HepG2 (cell line): ENCODE measurements around the gene OARD1. TPM values are rescaled to one million over a fixed set of nuclear protein-coding genes. Genes with fewer than 3 reads are reported as not detected.

Experiments
- ESRRA ChIP-seq: sonication (generic); formaldehyde crosslinking; IDR thresholded peaks from 2 replicates; pipeline ENCODE4 v1.5.1; 2020; ENCODE audit warnings: mild to moderate bottlenecking, low read depth, missing genetic modification reagents
- FLYWCH1 ChIP-seq: sonication (generic); formaldehyde crosslinking; IDR thresholded peaks from 2 replicates; pipeline ENCODE4 v1.8.1; 2023; ENCODE audit warnings: mild to moderate bottlenecking, missing genetic modification reagents
- FOXO1 ChIP-seq: sonication (generic); formaldehyde crosslinking; IDR thresholded peaks from 2 replicates; pipeline ENCODE4 v1.4.0; 2020; ENCODE audit warnings: missing genetic modification reagents
- GATA4 ChIP-seq: sonication (generic); IDR thresholded peaks from 2 replicates; pipeline ENCODE4 v1.6.1; 2016; ENCODE audit warnings: antibody characterized with exemption, low read depth, borderline replicate concordance
- HIVEP1 ChIP-seq: sonication (generic); formaldehyde crosslinking; IDR thresholded peaks from 2 replicates; pipeline ENCODE4 v1.4.0; 2020; ENCODE audit warnings: mild to moderate bottlenecking, missing genetic modification reagents
- HMG20A ChIP-seq: IDR thresholded peaks from 2 replicates; pipeline ENCODE4 v1.6.1; 2016; ENCODE audit warnings: borderline replicate concordance
- HOXA9 ChIP-seq: sonication (generic); formaldehyde crosslinking; IDR thresholded peaks from 2 replicates; pipeline ENCODE4 v1.8.1; 2022; ENCODE audit warnings: missing genetic modification reagents, mild to moderate bottlenecking, moderate library complexity, borderline replicate concordance
- SAP130 ChIP-seq: IDR thresholded peaks from 2 replicates; pipeline ENCODE4 v1.6.1; 2016; ENCODE audit warnings: low read depth
- SRSF4 ChIP-seq: fragments of 200-400 bp; formaldehyde crosslinking; IDR thresholded peaks from one replicate; pipeline ENCODE4 v1.6.1; 2018; ENCODE audit warnings: mild to moderate bottlenecking, low read depth, low read length, moderate library complexity; ENCODE audit not compliant: poor library complexity, severe bottlenecking
- ZNF326 ChIP-seq: sonication (generic); formaldehyde crosslinking; IDR thresholded peaks from 2 replicates; pipeline ENCODE4 v1.4.0; 2020; ENCODE audit warnings: missing genetic modification reagents, borderline replicate concordance
- ZNF34 ChIP-seq: sonication (generic); formaldehyde crosslinking; IDR thresholded peaks from 2 replicates; pipeline ENCODE4 v1.4.0; 2020; ENCODE audit warnings: mild to moderate bottlenecking, missing genetic modification reagents, borderline replicate concordance
- ZNF570 ChIP-seq: sonication (generic); formaldehyde crosslinking; IDR thresholded peaks from 2 replicates; pipeline ENCODE4 v1.4.0; 2020; ENCODE audit warnings: mild to moderate bottlenecking, missing genetic modification reagents, borderline replicate concordance
- ZNF607 ChIP-seq: sonication (generic); formaldehyde crosslinking; IDR thresholded peaks from 2 replicates; pipeline ENCODE4 v1.5.1; 2020; ENCODE audit warnings: missing genetic modification reagents, mild to moderate bottlenecking, borderline replicate concordance
- ZNF629 ChIP-seq: sonication (generic); formaldehyde crosslinking; conservative IDR thresholded peaks from 2 replicates; pipeline ENCODE4 v1.5.0; 2020; ENCODE audit warnings: missing genetic modification reagents
- polyA plus RNA-seq, 8 experiments: library from polyadenylated mRNA; depleted of rRNA in 3 of 8; stranded (reverse) in 7 of 8; unstranded in 1 of 8; fragments of >200 nt; fragmentation: Illumina TruSeq in 4 of 8; extraction: Trizol in 4 of 8; gene quantifications; 2 replicates each; pipeline versions ENCODE4 v1.2.1 to v1.2.3, GENCODE V29; 2011 to 2016; ENCODE audit warnings: low read depth in 4 of 8, missing spikeins in 1 of 8, mixed read lengths in 1 of 8; ENCODE audit not compliant: insufficient read depth in 1 of 8
- total RNA-seq, 5 experiments: library from RNA; depleted of rRNA; stranded (reverse); fragments of >200 nt; fragmentation: Illumina TruSeq; extraction: Trizol; gene quantifications; 2 replicates each; pipeline ENCODE4 v1.2.3, GENCODE V29; 2016; ENCODE audit warnings: low read depth in 1 of 5
- TF ChIP-seq, protein P1 (sequence below): sonication (generic); formaldehyde crosslinking; IDR thresholded peaks from 2 replicates; pipeline ENCODE4 v1.4.0; 2020; ENCODE audit warnings: mild to moderate bottlenecking, missing genetic modification reagents
- TF ChIP-seq, protein P2 (sequence below): sonication (generic); formaldehyde crosslinking; IDR thresholded peaks from 2 replicates; pipeline ENCODE4 v1.4.0; 2020; ENCODE audit warnings: missing genetic modification reagents, borderline replicate concordance
- TF ChIP-seq, protein P3 (sequence below): sonication (generic); formaldehyde crosslinking; conservative IDR thresholded peaks from 2 replicates; pipeline ENCODE4 v1.8.0; 2022; ENCODE audit warnings: low read depth, missing genetic modification reagents
- TF ChIP-seq, protein P4 (sequence below): IDR thresholded peaks from 2 replicates; pipeline ENCODE4 v1.6.1; 2016; ENCODE audit warnings: missing genetic modification reagents, missing compliant biosample characterization
- TF ChIP-seq, protein P5 (sequence below): sonication (generic); formaldehyde crosslinking; conservative IDR thresholded peaks from 2 replicates; pipeline ENCODE4 v1.5.0; 2020; ENCODE audit warnings: missing genetic modification reagents
- TF ChIP-seq, protein P6 (sequence below): sonication (generic); IDR thresholded peaks from 2 replicates; pipeline ENCODE4 v1.6.1; 2016; ENCODE audit warnings: low read depth, borderline replicate concordance

The OARD1 gene
- total and polyA plus RNA-seq, 2 of the 13 experiments (the other 11 are each of a cell fraction or from before 2014, with no cell fraction given), result 18.4 to 49.0 TPM

DNA sequence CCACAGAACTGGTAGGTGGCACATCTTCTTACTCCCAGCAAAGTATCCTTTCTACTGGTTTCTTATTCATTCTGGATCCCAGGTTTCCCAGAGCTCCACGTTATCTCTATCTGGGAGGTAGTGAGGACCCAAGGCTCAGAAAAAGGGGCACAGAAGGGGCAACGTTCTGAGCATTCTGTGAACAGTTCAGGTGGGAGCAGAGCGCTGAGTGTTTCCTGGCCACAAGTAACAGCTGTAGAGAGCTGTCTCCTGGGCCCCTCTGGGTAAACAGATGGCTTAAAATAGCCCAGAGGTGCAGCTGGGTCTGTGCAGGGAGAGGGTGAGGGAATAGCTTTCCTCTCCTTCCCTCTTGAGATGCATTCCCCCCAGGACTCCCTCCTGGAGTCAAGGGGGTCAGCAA lies 17.0 kb downstream of the OARD1 start (continued):
- TF ChIP-seq ZNF607 (CRISPR knock-in tag) (no peak), ESRRA (no peak), ZNF629 (no peak), SRSF4 (no peak), ZNF326 (CRISPR knock-in tag) (no peak), ZNF570 (CRISPR knock-in tag) (no peak), FLYWCH1 (CRISPR knock-in tag) (no peak), ZNF34 (CRISPR knock-in tag) (no peak), GATA4 (no peak), SAP130 (CRISPR knock-in tag) (peak; percentile 73), HOXA9 (no peak), HIVEP1 (CRISPR knock-in tag) (no peak), HMG20A (0 out of 2 replicates have a peak, but pooled peaks have one; percentile 32), FOXO1 (CRISPR knock-in tag) (peak; percentile 57; the same call in 1 of the 2 replicates)
- TF ChIP-seq, protein P1, sequence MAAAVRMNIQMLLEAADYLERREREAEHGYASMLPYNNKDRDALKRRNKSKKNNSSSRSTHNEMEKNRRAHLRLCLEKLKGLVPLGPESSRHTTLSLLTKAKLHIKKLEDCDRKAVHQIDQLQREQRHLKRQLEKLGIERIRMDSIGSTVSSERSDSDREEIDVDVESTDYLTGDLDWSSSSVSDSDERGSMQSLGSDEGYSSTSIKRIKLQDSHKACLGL, result no peak
- TF ChIP-seq, protein P2, sequence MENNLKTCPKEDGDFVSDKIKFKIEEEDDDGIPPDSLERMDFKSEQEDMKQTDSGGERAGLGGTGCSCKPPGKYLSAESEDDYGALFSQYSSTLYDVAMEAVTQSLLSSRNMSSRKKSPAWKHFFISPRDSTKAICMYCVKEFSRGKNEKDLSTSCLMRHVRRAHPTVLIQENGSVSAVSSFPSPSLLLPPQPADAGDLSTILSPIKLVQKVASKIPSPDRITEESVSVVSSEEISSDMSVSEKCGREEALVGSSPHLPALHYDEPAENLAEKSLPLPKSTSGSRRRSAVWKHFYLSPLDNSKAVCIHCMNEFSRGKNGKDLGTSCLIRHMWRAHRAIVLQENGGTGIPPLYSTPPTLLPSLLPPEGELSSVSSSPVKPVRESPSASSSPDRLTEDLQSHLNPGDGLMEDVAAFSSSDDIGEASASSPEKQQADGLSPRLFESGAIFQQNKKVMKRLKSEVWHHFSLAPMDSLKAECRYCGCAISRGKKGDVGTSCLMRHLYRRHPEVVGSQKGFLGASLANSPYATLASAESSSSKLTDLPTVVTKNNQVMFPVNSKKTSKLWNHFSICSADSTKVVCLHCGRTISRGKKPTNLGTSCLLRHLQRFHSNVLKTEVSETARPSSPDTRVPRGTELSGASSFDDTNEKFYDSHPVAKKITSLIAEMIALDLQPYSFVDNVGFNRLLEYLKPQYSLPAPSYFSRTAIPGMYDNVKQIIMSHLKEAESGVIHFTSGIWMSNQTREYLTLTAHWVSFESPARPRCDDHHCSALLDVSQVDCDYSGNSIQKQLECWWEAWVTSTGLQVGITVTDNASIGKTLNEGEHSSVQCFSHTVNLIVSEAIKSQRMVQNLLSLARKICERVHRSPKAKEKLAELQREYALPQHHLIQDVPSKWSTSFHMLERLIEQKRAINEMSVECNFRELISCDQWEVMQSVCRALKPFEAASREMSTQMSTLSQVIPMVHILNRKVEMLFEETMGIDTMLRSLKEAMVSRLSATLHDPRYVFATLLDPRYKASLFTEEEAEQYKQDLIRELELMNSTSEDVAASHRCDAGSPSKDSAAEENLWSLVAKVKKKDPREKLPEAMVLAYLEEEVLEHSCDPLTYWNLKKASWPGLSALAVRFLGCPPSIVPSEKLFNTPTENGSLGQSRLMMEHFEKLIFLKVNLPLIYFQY (CRISPR knock-in tag), result no peak
- TF ChIP-seq, protein P3, sequence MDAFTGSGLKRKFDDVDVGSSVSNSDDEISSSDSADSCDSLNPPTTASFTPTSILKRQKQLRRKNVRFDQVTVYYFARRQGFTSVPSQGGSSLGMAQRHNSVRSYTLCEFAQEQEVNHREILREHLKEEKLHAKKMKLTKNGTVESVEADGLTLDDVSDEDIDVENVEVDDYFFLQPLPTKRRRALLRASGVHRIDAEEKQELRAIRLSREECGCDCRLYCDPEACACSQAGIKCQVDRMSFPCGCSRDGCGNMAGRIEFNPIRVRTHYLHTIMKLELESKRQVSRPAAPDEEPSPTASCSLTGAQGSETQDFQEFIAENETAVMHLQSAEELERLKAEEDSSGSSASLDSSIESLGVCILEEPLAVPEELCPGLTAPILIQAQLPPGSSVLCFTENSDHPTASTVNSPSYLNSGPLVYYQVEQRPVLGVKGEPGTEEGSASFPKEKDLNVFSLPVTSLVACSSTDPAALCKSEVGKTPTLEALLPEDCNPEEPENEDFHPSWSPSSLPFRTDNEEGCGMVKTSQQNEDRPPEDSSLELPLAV (CRISPR knock-in tag), result no peak
- TF ChIP-seq, protein P4, sequence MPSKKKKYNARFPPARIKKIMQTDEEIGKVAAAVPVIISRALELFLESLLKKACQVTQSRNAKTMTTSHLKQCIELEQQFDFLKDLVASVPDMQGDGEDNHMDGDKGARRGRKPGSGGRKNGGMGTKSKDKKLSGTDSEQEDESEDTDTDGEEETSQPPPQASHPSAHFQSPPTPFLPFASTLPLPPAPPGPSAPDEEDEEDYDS, result 0 out of 2 replicates have a peak, but pooled peaks have one; percentile 13
- TF ChIP-seq, protein P5, sequence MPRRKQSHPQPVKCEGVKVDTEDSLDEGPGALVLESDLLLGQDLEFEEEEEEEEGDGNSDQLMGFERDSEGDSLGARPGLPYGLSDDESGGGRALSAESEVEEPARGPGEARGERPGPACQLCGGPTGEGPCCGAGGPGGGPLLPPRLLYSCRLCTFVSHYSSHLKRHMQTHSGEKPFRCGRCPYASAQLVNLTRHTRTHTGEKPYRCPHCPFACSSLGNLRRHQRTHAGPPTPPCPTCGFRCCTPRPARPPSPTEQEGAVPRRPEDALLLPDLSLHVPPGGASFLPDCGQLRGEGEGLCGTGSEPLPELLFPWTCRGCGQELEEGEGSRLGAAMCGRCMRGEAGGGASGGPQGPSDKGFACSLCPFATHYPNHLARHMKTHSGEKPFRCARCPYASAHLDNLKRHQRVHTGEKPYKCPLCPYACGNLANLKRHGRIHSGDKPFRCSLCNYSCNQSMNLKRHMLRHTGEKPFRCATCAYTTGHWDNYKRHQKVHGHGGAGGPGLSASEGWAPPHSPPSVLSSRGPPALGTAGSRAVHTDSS (CRISPR knock-in tag), result no peak
- TF ChIP-seq, protein P6, sequence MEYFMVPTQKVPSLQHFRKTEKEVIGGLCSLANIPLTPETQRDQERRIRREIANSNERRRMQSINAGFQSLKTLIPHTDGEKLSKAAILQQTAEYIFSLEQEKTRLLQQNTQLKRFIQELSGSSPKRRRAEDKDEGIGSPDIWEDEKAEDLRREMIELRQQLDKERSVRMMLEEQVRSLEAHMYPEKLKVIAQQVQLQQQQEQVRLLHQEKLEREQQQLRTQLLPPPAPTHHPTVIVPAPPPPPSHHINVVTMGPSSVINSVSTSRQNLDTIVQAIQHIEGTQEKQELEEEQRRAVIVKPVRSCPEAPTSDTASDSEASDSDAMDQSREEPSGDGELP, result peak; percentile 97
